Gastrocnemius medialis (tissue), 4 donors: ENCODE measurements around the gene ZNF431. TPM values are rescaled to one million over a fixed set of nuclear protein-coding genes. Genes with fewer than 3 reads are reported as not detected.

Source experiments
- ATAC-seq, 2 donors: fragments of 150-250 bp; one replicate each; pipeline ENCODE4 v1.9.1; 2016
- DNase-seq, 2 donors: peaks; one replicate each; pipeline ENCODE4 v3.0.0-alpha.2; 2019
- H3K27ac ChIP-seq, 4 donors: fragments of 200-600 bp; sonication (generic); 1 replicate in 1 of 4; 2 replicates in 3 of 4; pipeline ENCODE4 v1.5.1; 2016 to 2018; ENCODE audit warnings: mild to moderate bottlenecking in 2 of 4, moderate library complexity in 1 of 4
- H3K27me3 ChIP-seq, 3 donors: fragments of 200-600 bp; sonication (generic) in 2 of 3; 1 replicate in 1 of 3; 2 replicates in 2 of 3; pipeline versions ENCODE4 v1.5.1 to v1.6.0; 2016 to 2019; ENCODE audit warnings: mild to moderate bottlenecking in 1 of 3, moderate library complexity in 1 of 3
- H3K36me3 ChIP-seq, 2 donors: fragments of 200-600 bp; sonication (generic) in 1 of 2; one replicate each; pipeline ENCODE4 v1.5.1; 2017 to 2018
- H3K4me1 ChIP-seq, 2 donors: fragments of 200-600 bp; sonication (generic) in 1 of 2; one replicate each; pipeline ENCODE4 v1.5.1; 2016 to 2017; ENCODE audit warnings: mild to moderate bottlenecking in 2 of 2
- H3K4me3 ChIP-seq, 4 donors: fragments of 200-600 bp; sonication (generic) in 3 of 4; 1 replicate in 1 of 4; 2 replicates in 3 of 4; pipeline ENCODE4 v1.5.1; 2016 to 2019; ENCODE audit warnings: mild to moderate bottlenecking in 2 of 4
- H3K9me3 ChIP-seq, 3 donors: fragments of 200-600 bp; sonication (generic) in 2 of 3; 1 replicate in 1 of 3; 2 replicates in 2 of 3; pipeline ENCODE4 v1.5.1; 2016 to 2019
- POLR2A ChIP-seq, 2 donors: fragments of 450-650 bp; IDR thresholded peaks; one replicate each; pipeline ENCODE4 v1.6.1; 2017; ENCODE audit warnings: antibody characterized with exemption in 2 of 2, mild to moderate bottlenecking in 2 of 2, moderate library complexity in 2 of 2
- in situ Hi-C, 4 donors: fragments of 200-750 bp; cut with MboI; loops; one replicate each; pipeline versions ENCODE4 v1.15.0 to v1.8.0; 2017; ENCODE audit warnings: low sequenced_read_pairs in 4 of 4
- intact Hi-C: fragments of 100-400 bp; cut with DNase I; formaldehyde crosslinking; loops from one replicate; pipeline ENCODE4 v1.15.1; 2023; ENCODE audit warnings: low total_unique reads
- total RNA-seq, 4 donors: library from RNA; depleted of rRNA; stranded (reverse); fragments of >200 nt; gene quantifications; one replicate each; pipeline versions ENCODE4 v1.1.0 to v1.2.3, GENCODE V29; 2016
- TF ChIP-seq, protein P1 (sequence below), 5 experiments: fragments of 450-650 bp in 3 of 5; fragments of 200-600 bp in 2 of 5; sonication (generic) in 2 of 5; IDR thresholded peaks in 4 of 5; conservative IDR thresholded peaks in 1 of 5; 1 replicate in 4 of 5; 2 replicates in 1 of 5; pipeline ENCODE4 v1.5.1; 2016 to 2019; ENCODE audit warnings: antibody characterized with exemption in 5 of 5, mild to moderate bottlenecking in 3 of 5, moderate library complexity in 3 of 5

The ZNF431 gene
- total RNA-seq, 4 donors from 2014 or later: 5.1 to 7.6 (median 6.7) TPM

- no peaks in the 10 kb centered on the region for H3K9me3 ChIP-seq
- peaks cover 0 to 7% of the 10 kb centered on the region in 2 donors for H3K36me3 ChIP-seq
- H3K4me1 ChIP-seq: no peaks in the 10 kb centered on the region
- no peaks in the 10 kb centered on the region for H3K27me3 ChIP-seq
- H3K4me3 ChIP-seq: no peak overlapping the region
- H3K27ac ChIP-seq: no peak overlapping the region
- in situ Hi-C loops: no loop called here
- no peak for TF ChIP-seq POLR2A (IDR thresholded peaks at IDR 0.05)
- TF ChIP-seq, protein P1, sequence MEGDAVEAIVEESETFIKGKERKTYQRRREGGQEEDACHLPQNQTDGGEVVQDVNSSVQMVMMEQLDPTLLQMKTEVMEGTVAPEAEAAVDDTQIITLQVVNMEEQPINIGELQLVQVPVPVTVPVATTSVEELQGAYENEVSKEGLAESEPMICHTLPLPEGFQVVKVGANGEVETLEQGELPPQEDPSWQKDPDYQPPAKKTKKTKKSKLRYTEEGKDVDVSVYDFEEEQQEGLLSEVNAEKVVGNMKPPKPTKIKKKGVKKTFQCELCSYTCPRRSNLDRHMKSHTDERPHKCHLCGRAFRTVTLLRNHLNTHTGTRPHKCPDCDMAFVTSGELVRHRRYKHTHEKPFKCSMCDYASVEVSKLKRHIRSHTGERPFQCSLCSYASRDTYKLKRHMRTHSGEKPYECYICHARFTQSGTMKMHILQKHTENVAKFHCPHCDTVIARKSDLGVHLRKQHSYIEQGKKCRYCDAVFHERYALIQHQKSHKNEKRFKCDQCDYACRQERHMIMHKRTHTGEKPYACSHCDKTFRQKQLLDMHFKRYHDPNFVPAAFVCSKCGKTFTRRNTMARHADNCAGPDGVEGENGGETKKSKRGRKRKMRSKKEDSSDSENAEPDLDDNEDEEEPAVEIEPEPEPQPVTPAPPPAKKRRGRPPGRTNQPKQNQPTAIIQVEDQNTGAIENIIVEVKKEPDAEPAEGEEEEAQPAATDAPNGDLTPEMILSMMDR (IDR thresholded peaks at IDR 0.05 in 4 of 5, conservative IDR thresholded peaks at IDR 0.05 in 1 of 5): no peak
- DNase-seq (no peak), ATAC-seq (no peak)
- intact Hi-C loops: no loop called here
Observed at GRCh38 chr19:21158523-21159135, 16.8 kb downstream of the ZNF431 start.

- Histone ChIP-seq H3K36me3 (peaks cover 0 to 14% of the 10 kb centered on the region in 2 donors), H3K27ac (no peak overlapping the region), H3K9me3 (no peaks in the 10 kb centered on the region), H3K4me3 (no peak overlapping the region), H3K4me1 (no peaks in the 10 kb centered on the region), H3K27me3 (no peaks in the 10 kb centered on the region)
- DNase-seq (no peak), ATAC-seq (no peak)
- TF ChIP-seq POLR2A (IDR thresholded peaks at IDR 0.05): no peak
- TF ChIP-seq, protein P1 (IDR thresholded peaks at IDR 0.05 in 4 of 5, conservative IDR thresholded peaks at IDR 0.05 in 1 of 5): no peak
- intact Hi-C loops (no loop called here), in situ Hi-C loops (no loop called here)
Observed at GRCh38 chr19:21164541-21164940, 22.7 kb downstream of the ZNF431 start.

GRCh38 chr19:21166436-21166835, 24.6 kb downstream of the ZNF431 start:
- Histone ChIP-seq H3K4me1 (no peaks in the 10 kb centered on the region), H3K9me3 (no peaks in the 10 kb centered on the region), H3K4me3 (no peak overlapping the region), H3K36me3 (peaks cover 0 to 28% of the 10 kb centered on the region in 2 donors), H3K27ac (no peak overlapping the region), H3K27me3 (no peaks in the 10 kb centered on the region)
- in situ Hi-C loops: no loop called here
- TF ChIP-seq, protein P1 (IDR thresholded peaks at IDR 0.05 in 4 of 5, conservative IDR thresholded peaks at IDR 0.05 in 1 of 5): no peak
- TF ChIP-seq POLR2A (IDR thresholded peaks at IDR 0.05): no peak
- intact Hi-C loops: no loop called here
- DNase-seq (no peak), ATAC-seq (no peak)

DNA sequence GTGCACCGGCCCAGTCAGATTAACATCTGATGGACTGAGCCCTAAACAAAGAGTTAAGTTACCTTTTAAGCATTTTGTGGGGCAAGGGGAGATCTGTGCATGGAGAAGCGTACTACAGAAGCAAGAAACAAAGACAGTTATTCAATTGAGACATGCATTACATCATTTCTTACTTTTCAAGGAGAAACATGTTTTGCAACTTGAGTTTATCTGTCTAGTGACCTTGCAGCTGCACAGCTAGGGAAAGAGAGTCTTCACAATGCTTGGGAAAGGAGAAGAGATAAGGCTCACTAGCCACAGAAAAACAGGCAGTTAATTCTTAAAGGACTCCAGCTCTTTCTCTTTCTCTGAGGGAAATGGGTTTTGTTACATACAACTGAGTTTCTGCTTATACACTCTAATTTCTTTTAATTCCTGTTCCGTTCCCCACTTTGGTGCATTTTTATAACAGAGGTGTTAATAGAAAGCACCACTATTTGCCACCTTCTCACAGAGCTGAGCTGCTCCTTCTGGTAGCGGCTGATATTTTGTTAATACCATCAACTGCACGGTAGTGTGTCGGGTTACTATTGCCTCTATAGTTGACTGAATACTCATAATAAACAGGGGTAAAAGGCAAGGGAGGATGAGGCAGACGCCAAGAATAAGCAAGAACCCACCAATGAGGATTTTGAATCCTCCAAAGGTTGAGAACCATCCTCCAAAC, 55.9 kb downstream of the ZNF431 start:
- H3K4me3 ChIP-seq: no peak overlapping the region
- no peaks in the 10 kb centered on the region for H3K27me3 ChIP-seq
- TF ChIP-seq, protein P1 (IDR thresholded peaks at IDR 0.05 in 4 of 5, conservative IDR thresholded peaks at IDR 0.05 in 1 of 5): no peak
- TF ChIP-seq POLR2A (IDR thresholded peaks at IDR 0.05): no peak
- intact Hi-C loops: no loop called here
- ATAC-seq (no peak), DNase-seq (no peak)
- H3K4me1 ChIP-seq: no peaks in the 10 kb centered on the region
- in situ Hi-C loops: no loop called here
- no peaks in the 10 kb centered on the region for H3K36me3 ChIP-seq
- H3K27ac ChIP-seq: no peak overlapping the region
- no peaks in the 10 kb centered on the region for H3K9me3 ChIP-seq
